ENCODE measurements around the gene DYNLT1.

DNA sequence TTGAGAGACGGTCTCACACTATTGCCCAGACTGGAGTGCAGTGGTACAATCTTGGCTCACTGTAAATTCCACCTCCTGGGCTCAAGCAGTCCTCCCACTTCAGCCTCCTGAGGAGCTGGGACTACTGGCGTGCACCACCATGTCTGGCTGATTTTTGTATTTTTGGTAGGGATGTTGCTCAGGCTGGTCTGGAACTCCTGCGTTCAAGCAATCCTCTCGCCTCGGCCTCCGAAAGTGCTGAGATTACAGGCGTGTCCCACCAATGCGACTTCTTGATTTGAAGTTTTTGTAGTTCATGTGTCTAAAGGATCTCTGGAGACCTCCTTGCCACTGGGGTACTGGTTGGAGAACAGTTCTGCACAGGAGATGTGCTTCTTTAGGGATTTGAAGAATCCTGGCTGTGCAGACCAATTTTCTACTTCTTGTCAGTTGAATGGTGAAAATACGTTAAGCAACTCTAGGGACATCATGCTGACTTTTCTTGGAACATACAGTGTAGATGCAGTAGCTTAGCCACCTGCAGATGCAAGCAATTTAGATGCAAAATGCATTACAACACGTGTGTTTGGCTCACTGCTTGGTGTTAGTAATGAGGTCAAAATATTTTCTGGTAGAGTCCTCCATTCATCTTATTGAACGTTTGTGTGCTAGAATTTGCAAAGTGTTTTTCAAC, 33.5 kb upstream of the DYNLT1 start:
- TF ChIP-seq EZH2 (IDR thresholded peaks at IDR 0.05; ENCODE audit: low read length, unreplicated experiment): no peak
- TF ChIP-seq CTCF (conservative IDR thresholded peaks at IDR 0.05; ENCODE audit: low read depth, low read length): no peak

Measured in PC-3 (cell line).